Endothelial cell of umbilical vein (primary cell): ENCODE results near the gene ITGA8. TPM values are rescaled to one million over a fixed set of nuclear protein-coding genes. Genes with fewer than 3 reads are reported as not detected.

Source experiments
- BruUV-seq: library from RNA; stranded (reverse); fragments of 400-500 nt; replicated peaks from 2 replicates; lab custom pipeline; 2021; lab: Mats Ljungman, UMichigan
- CTCF ChIA-PET: fragments of 300-600, 350-600 bp; sonication (Branson Sonifier 250); formaldehyde crosslinking; loops from one replicate; lab custom pipeline; 2021; ENCODE audit warnings: antibody characterized with exemption, inconsistent platforms; lab: Charles Lee
- POLR2A ChIA-PET: fragments of 300-600, 350-600 bp; sonication (Branson Sonifier 250); formaldehyde crosslinking; loops from one replicate; lab custom pipeline; 2021; ENCODE audit warnings: antibody characterized with exemption, inconsistent platforms; lab: Charles Lee
- DNase-seq: peaks from one replicate; pipeline ENCODE4 v3.0.0-alpha.2; 2011; ENCODE audit warnings: low read depth, low spot score
- FAIRE-seq: peaks from 2 replicates; lab custom pipeline; 2011; peaks lifted over from hg19 to GRCh38; lab: Jason Lieb, UNC
- H2AFZ ChIP-seq: 2 replicates; pipeline ENCODE4 v1.6.0; 2012; ENCODE audit warnings: low read depth, low read length, control low read depth, inconsistent platforms
- H3K27ac ChIP-seq: 2 replicates; pipeline ENCODE4 v1.5.1; 2011; ENCODE audit warnings: low read depth, mild to moderate bottlenecking, control low read depth, low read length, moderate library complexity; ENCODE audit not compliant: insufficient read depth
- H3K27me3 ChIP-seq, 2 experiments: 2 replicates each; pipeline versions ENCODE4 v1.6.0 to v1.6.1; 2011; ENCODE audit warnings: low read length in 2 of 2, mixed read lengths in 1 of 2; ENCODE audit not compliant: control insufficient read depth in 2 of 2, insufficient read depth in 2 of 2
- H3K36me3 ChIP-seq, 2 experiments: 2 replicates in 1 of 2; 3 replicates in 1 of 2; pipeline ENCODE4 v1.5.1; 2011; ENCODE audit warnings: low read length in 2 of 2, mild to moderate bottlenecking in 1 of 2, moderate library complexity in 1 of 2; ENCODE audit not compliant: control insufficient read depth in 2 of 2, insufficient read depth in 2 of 2; ENCODE audit errors: extremely low read depth in 1 of 2
- H3K4me1 ChIP-seq: 3 replicates; pipeline ENCODE4 v1.5.1; 2011; ENCODE audit warnings: mild to moderate bottlenecking, low read length; ENCODE audit not compliant: control insufficient read depth, insufficient read depth; ENCODE audit errors: extremely low read depth
- H3K4me2 ChIP-seq: 2 replicates; pipeline ENCODE4 v1.6.1; 2011; ENCODE audit warnings: low read length, control low read depth, mixed read lengths; ENCODE audit not compliant: insufficient read depth
- H3K4me3 ChIP-seq, 3 experiments: fragments of 200-600 bp in 1 of 3; sonication (generic), shearing (Covaris generic) in 1 of 3; replicated peaks in 1 of 3; 2 replicates each; pipeline ENCODE4 v1.5.1; 2011 to 2016; ENCODE audit warnings: control low read depth in 3 of 3, low read length in 3 of 3, mild to moderate bottlenecking in 2 of 3, inconsistent platforms in 1 of 3, low read depth in 1 of 3, moderate library complexity in 1 of 3; ENCODE audit not compliant: insufficient read depth in 1 of 3
- H3K79me2 ChIP-seq: 2 replicates; pipeline ENCODE4 v1.6.0; 2012; ENCODE audit warnings: low read length, inconsistent platforms; ENCODE audit not compliant: control insufficient read depth, insufficient read depth
- H3K9ac ChIP-seq: replicated peaks from 2 replicates; pipeline ENCODE3; 2011; ENCODE audit warnings: low read length, control low read depth; ENCODE audit not compliant: insufficient read depth; ENCODE audit errors: extremely low read depth
- H3K9me1 ChIP-seq: replicated peaks from 3 replicates; pipeline ENCODE4 v1.6.0; 2011; ENCODE audit warnings: mild to moderate bottlenecking, low read length; ENCODE audit not compliant: control insufficient read depth, insufficient read depth; ENCODE audit errors: extremely low read depth
- H3K9me3 ChIP-seq: replicated peaks from 2 replicates; pipeline ENCODE4 v1.5.1; 2012; ENCODE audit warnings: low read length, inconsistent platforms; ENCODE audit not compliant: control insufficient read depth, insufficient read depth
- H4K20me1 ChIP-seq: replicated peaks from 2 replicates; pipeline ENCODE3; 2011; ENCODE audit warnings: mild to moderate bottlenecking, low read length; ENCODE audit not compliant: control insufficient read depth, insufficient read depth; ENCODE audit errors: extremely low read depth
- EZH2 ChIP-seq: IDR thresholded peaks from 2 replicates; pipeline ENCODE4 v1.6.1; 2012; ENCODE audit warnings: borderline replicate concordance, low read depth, mild to moderate bottlenecking, moderate library complexity, low read length, inconsistent platforms; ENCODE audit not compliant: severe bottlenecking
- FOS ChIP-seq: IDR thresholded peaks from 2 replicates; pipeline ENCODE4 v1.6.1; 2011; ENCODE audit warnings: mild to moderate bottlenecking, low read length, moderate library complexity, borderline replicate concordance; ENCODE audit not compliant: insufficient read depth
- GATA2 ChIP-seq: IDR thresholded peaks from 2 replicates; pipeline ENCODE4 v1.7.0; 2011; ENCODE audit warnings: low read depth, mild to moderate bottlenecking, moderate library complexity, mixed read lengths, low read length; ENCODE audit not compliant: insufficient read length, insufficient read depth
- JUN ChIP-seq: IDR thresholded peaks from 2 replicates; pipeline ENCODE4 v1.6.1; 2011; ENCODE audit warnings: borderline replicate concordance, low read depth; ENCODE audit not compliant: insufficient read length, insufficient read depth
- MYC ChIP-seq: IDR thresholded peaks from one replicate; pipeline ENCODE4 v1.6.1; 2011; ENCODE audit warnings: mild to moderate bottlenecking, low read depth, low read length
- POLR2A ChIP-seq: IDR thresholded peaks from 2 replicates; pipeline ENCODE4 v1.6.1; 2012; ENCODE audit warnings: low read depth, mild to moderate bottlenecking, control low read depth, low read length
- POLR2AphosphoS5 ChIP-seq: IDR thresholded peaks from 2 replicates; pipeline ENCODE4 v1.6.1; 2012; ENCODE audit warnings: low read depth, mild to moderate bottlenecking, control low read depth, low read length, moderate library complexity; ENCODE audit not compliant: insufficient read depth
- dilution Hi-C: fragments of 300-500 bp; cut with MboI; formaldehyde crosslinking; loops from one replicate; pipeline ENCODE4 v1.15.0; 2019; ENCODE audit warnings: low sequenced_read_pairs; ENCODE audit not compliant: extremely low pct_ligation_motif_present
- intact Hi-C: fragments of 100-400 bp; cut with micrococcal nuclease; formaldehyde crosslinking; loops from one replicate; pipeline ENCODE4 v1.10.0; 2022
- polyA plus RNA-seq, 4 experiments: library from polyadenylated mRNA; depleted of rRNA in 3 of 4; stranded (reverse) in 3 of 4; unstranded in 1 of 4; fragments of >200 nt; gene quantifications; 2 replicates each; pipeline versions ENCODE4 v1.2.1 to v1.2.3, GENCODE V29; 2011 to 2012; ENCODE audit warnings: missing spikeins in 1 of 4
- total RNA-seq: library from RNA; stranded (reverse); gene quantifications from 2 replicates; pipeline ENCODE4 v1.2.3, GENCODE V29; 2021
- TF ChIP-seq, protein P1 (sequence below), 2 donors: IDR thresholded peaks; 1 replicate in 1 of 2; 2 replicates in 1 of 2; pipeline ENCODE4 v1.5.1; 2011; ENCODE audit warnings: low read length in 2 of 2, mild to moderate bottlenecking in 2 of 2, moderate library complexity in 2 of 2, control low read depth in 1 of 2, inconsistent platforms in 1 of 2, low read depth in 1 of 2; ENCODE audit not compliant: insufficient read depth in 1 of 2; ENCODE audit errors: extremely low read depth in 1 of 2
- TF ChIP-seq, protein P2 (sequence below): IDR thresholded peaks from 2 replicates; pipeline ENCODE4 v1.6.1; 2011; ENCODE audit not compliant: insufficient read depth, insufficient read length

ITGA8 gene
- total and polyA plus RNA-seq, 2 donors (not counting 3 experiments of a cell fraction or from before 2014, with no cell fraction given): 0.04 to 0.40 TPM

DNA sequence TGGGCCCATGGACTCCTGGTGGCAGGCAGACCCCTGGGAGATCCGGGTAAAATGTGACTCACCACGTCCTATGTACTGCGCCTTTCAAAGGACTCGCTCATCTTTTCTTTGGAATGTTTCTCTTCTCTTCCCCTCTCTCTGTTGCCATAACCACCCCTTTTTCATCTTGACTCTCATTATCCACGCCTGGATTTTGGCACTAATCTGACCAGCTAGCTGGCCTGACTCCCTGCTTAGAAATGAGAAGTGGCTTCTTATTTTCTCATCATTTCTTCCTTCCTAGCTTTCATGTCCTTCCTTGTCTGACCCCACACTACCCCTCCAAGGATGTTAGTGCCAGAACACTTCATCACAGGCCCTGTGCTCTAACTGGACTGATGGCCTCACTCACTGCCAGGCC is 250.6 kb downstream of the ITGA8 start:
- peaks cover 9 to 19% of the 10 kb centered on the region in 2 experiments for H3K27me3 ChIP-seq
- H3K27ac ChIP-seq: no peak overlapping the region
- no peak for TF ChIP-seq POLR2A
- ChIA-PET POLR2A (no interaction called here), CTCF (no interaction called here)
- no TSS peak for BruUV-seq
- H3K36me3 ChIP-seq: no peaks in the 10 kb centered on the region
- H4K20me1 ChIP-seq: no peaks in the 10 kb centered on the region
- H2AFZ ChIP-seq: no peak overlapping the region
- H3K9me3 ChIP-seq: no peaks in the 10 kb centered on the region
- no peak overlapping the region for H3K9ac ChIP-seq
- no peaks in the 10 kb centered on the region for H3K9me1 ChIP-seq
- no peak overlapping the region for H3K4me3 ChIP-seq
- H3K79me2 ChIP-seq: no peaks in the 10 kb centered on the region
- FAIRE-seq (no peak), DNase-seq (no peak)
- dilution Hi-C loops (no loop called here), intact Hi-C loops (no loop called here)
- no peaks in the 10 kb centered on the region for H3K4me1 ChIP-seq
- H3K4me2 ChIP-seq: no peak overlapping the region

DNA sequence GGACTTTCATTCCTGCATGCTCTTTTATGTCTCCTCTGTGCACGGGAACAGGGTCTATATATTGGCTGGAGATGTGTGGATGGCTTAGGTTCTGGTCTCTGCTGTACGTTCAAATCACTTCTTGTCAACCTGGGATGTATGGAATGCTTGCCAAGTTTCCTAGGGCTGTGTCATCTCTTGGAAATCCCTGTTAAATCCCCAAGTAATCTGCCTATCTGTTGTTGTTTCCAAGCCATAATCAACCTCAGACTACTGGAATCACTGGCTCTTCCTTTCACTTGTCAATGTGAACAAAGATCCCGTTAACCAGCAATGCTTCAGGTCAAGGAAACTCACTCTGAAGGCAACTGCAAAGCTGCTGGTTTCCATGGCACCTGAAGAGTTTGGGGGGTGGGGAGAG is 255.3 kb downstream of the ITGA8 start:
- Histone ChIP-seq H3K9ac (no peak overlapping the region), H3K4me2 (no peak overlapping the region), H3K27ac (no peak overlapping the region), H4K20me1 (no peaks in the 10 kb centered on the region), H3K79me2 (no peaks in the 10 kb centered on the region), H3K4me1 (peaks cover 4% of the 10 kb centered on the region), H3K9me1 (no peaks in the 10 kb centered on the region), H3K36me3 (no peaks in the 10 kb centered on the region), H3K9me3 (no peaks in the 10 kb centered on the region), H2AFZ (no peak overlapping the region), H3K4me3 (no peak overlapping the region), H3K27me3 (peaks cover 0 to 5% of the 10 kb centered on the region in 2 experiments)
- no TSS peak for BruUV-seq
- TF ChIP-seq GATA2: no peak
- TF ChIP-seq MYC: no peak
- TF ChIP-seq, protein P1, sequence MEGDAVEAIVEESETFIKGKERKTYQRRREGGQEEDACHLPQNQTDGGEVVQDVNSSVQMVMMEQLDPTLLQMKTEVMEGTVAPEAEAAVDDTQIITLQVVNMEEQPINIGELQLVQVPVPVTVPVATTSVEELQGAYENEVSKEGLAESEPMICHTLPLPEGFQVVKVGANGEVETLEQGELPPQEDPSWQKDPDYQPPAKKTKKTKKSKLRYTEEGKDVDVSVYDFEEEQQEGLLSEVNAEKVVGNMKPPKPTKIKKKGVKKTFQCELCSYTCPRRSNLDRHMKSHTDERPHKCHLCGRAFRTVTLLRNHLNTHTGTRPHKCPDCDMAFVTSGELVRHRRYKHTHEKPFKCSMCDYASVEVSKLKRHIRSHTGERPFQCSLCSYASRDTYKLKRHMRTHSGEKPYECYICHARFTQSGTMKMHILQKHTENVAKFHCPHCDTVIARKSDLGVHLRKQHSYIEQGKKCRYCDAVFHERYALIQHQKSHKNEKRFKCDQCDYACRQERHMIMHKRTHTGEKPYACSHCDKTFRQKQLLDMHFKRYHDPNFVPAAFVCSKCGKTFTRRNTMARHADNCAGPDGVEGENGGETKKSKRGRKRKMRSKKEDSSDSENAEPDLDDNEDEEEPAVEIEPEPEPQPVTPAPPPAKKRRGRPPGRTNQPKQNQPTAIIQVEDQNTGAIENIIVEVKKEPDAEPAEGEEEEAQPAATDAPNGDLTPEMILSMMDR (IDR thresholded peaks at IDR 0.05; ENCODE audit: extremely low read depth in 1 of 2, insufficient read depth in 1 of 2, low read depth in 1 of 2, low read length in 2 of 2): no peak
- TF ChIP-seq FOS: no peak
- no peak for TF ChIP-seq POLR2AphosphoS5
- no peak for TF ChIP-seq POLR2A
- TF ChIP-seq EZH2: no peak
- TF ChIP-seq JUN: no peak
- TF ChIP-seq, protein P2, sequence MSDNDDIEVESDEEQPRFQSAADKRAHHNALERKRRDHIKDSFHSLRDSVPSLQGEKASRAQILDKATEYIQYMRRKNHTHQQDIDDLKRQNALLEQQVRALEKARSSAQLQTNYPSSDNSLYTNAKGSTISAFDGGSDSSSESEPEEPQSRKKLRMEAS: no peak
- DNase-seq: no peak
- CTCF ChIA-PET: no interaction called here
- intact Hi-C loops (no loop called here), dilution Hi-C loops (no loop called here)
- POLR2A ChIA-PET: no interaction called here
- FAIRE-seq: no peak
